NCI-H526 treated with DMSO at 0.1 percent for 48 hours (cell line): Measurements from ENCODE around the gene LIPK.
"Not testable (repeated sequence)": the region's sequence is repeated elsewhere in the genome, so short reads cannot be mapped to it uniquely, and the experiment has no call there.

ENCODE experiments used
- DNase-seq: peaks from one replicate; lab custom pipeline; 2025; lab: John Stamatoyannopoulos, UW

LIPK gene

DNA sequence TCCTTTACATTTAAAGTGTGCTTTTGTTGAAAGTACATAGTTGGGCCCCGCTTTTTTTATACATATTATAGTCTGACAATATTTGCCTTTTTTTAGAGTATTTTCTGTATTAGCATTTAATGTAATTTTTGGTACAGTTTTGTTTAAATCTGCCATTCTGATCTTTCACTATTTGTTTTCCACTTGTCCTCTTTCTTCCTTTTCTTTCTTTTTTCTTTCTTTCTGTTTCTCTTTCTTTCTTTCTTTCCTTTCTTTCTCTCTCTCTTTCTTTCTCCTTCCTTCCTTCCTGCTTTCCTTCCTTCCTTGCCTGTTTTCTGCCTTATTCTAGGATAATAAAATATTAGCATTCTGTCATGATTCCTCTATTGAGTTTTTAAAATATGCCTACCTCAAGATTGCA, 9.5 kb downstream of the LIPK start:
- no peak for DNase-seq

DNA sequence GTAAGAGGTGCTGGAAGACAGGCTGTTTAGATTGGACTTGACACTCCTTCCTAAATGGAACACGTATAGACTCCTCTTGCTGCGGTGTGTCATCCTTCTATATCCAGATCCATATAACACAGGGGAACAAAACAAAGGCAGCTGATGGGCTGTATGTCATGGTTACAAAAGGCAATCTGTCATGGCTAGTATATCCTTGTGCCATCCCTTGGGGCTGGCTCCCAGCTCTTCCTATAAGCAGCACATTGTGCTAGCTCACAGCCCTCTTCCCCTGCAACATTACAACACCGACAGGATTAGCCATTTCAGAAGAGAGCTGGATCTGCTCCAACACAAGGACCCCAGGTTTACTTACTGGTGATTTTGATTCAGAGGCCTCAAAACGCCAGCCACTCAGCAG, 15.3 kb downstream of the LIPK start:
- no peak for DNase-seq

DNA sequence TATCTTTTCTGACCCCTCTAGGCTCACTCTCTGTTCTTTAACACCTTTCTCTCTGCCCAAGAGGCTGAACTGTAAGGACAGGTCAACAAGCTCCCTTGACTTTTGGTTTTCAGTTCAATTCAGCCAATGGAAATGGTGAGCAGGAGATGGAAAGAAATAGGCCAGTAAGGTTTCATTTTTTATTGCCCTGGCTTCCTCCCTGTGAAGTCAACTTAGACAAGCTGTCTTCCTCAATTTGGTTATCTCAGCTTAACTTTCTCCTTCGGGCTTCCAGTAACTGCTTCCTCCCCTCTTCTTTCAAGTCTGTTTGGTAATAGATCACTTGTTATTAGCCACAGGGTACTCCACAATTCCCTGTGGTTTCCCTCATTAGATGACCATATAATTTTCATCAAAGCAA, 19.7 kb downstream of the LIPK start:
- no peak for DNase-seq

GRCh38 chr10:88728107-88728763, 22.2 kb downstream of the LIPK start:
- no peak for DNase-seq

- DNase-seq, result no peak
These were observed 24.8 kb downstream of the LIPK start for GRCh38 chr10:88730864-88731263.

- DNase-seq, result no peak
These were observed 25.2 kb downstream of the LIPK start for GRCh38 chr10:88731296-88731695.

- no peak for DNase-seq
These were observed 27.2 kb downstream of the LIPK start for GRCh38 chr10:88733215-88733614.

- DNase-seq, result no peak
These were observed 29.6 kb downstream of the LIPK start for GRCh38 chr10:88735661-88736060.

GRCh38 chr10:88741921-88742320, 35.9 kb downstream of the LIPK start:
- DNase-seq, result not testable (repeated sequence)

GRCh38 chr10:88742448-88742847, 36.4 kb downstream of the LIPK start:
- no peak for DNase-seq

- DNase-seq, result no peak
These were observed 38.0 kb downstream of the LIPK start for GRCh38 chr10:88744002-88744401.

DNA sequence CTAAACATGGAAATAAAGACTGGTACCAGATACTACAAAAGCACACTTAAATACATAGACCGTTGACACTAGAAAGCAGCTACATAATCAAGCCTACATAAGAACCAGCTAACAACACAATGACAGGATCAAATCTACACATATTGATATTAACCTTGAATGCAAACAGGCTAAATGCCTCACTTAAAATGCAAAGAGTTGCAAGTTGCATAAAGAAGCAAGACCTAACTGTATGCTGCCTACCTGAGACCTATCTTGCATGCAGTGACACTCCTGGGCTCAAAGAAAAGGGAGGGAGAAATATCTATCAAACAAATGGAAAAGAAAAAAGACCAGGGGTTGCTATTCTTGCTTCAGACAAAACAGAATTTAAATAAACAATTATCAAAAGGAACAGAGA, 39.6 kb downstream of the LIPK start:
- no peak for DNase-seq

- DNase-seq, result no peak
These were observed 48.2 kb downstream of the LIPK start for GRCh38 chr10:88754287-88754686.

GRCh38 chr10:88755753-88756152, 49.7 kb downstream of the LIPK start:
- no peak for DNase-seq

DNA sequence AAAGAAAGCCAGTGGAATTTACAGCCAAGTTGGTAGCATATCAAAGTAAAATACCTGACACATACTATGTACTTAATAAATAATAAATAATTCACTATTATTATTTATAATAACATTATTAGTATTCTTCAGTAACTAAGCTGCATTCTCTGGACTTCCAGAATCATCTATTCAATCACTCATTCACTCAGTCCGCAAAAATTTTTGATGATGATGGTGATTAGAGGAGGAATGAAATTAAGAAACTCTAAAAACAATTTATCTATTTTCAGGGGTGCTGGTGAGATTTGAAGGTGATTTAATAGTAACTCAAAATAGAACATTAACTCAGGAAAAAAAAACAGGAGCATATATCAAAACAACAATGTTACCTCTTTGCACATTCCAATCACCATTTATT, 50.6 kb downstream of the LIPK start:
- no peak for DNase-seq

- DNase-seq, result no peak
These were observed 53.5 kb downstream of the LIPK start, which contains the start of gene LIPN for GRCh38 chr10:88759366-88760101. Gene LIPN, plus strand, starts transcription at chr10:88760020. Its CDS starts 1,386 bp downstream, at chr10:88761406.

DNA sequence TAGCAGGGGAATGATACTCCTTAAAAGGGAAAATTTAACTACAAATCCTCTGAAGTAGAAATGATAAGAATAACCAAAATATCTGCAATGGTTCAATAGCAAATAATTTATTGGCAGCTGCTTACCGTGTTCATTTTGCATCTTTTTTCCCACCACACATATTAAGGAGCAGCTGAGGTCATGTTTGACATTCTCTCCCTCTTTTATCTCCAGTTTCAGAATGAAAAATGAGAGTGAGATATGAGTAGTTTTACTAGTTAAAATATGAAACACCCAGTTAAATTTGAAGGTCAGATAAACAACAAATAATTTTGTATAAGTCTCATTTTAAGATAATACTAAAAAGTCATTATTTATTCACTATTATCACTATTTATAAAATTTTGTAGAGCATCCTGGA, 56.9 kb downstream of the LIPK start:
- no peak for DNase-seq

DNA sequence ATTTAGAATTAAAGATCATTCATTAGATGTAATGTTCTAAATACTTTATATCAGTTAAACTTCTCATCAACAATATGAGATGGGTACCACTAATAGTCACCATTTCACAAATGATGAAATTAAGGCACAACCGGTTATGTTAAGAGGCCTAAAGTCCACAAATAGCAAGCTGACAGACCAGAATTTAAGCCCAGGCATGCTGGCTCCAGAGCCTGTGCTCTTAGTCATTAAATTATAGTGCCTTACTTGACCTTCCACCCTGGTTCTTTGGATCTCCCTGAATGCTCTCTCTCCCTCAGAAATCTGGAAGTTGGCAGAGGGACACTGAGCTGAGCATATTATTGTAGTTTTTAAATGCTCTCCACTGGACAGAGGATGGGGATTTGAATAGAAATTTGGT, 57.4 kb downstream of the LIPK start:
- DNase-seq, result no peak

DNA sequence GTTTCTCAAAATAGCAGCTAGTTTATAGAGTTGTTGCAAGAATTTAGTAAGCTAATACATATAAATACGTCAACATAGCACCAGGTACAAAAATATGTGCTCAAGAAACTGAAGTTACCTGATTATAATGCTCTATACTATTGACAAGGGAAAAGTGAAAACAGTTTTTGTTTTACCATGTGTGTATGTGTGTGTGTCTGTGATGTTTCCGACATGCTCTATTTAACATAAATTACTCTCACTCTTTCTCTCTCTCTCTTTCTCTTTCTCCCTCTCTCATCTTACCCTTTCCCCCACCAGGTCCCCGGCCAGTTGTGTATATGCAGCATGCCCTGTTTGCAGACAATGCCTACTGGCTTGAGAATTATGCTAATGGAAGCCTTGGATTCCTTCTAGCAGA, 58.1 kb downstream of the LIPK start:
- no peak for DNase-seq

GRCh38 chr10:88765816-88766215, 59.8 kb downstream of the LIPK start:
- no peak for DNase-seq

GRCh38 chr10:88769384-88769783, 63.3 kb downstream of the LIPK start:
- no peak for DNase-seq

DNA sequence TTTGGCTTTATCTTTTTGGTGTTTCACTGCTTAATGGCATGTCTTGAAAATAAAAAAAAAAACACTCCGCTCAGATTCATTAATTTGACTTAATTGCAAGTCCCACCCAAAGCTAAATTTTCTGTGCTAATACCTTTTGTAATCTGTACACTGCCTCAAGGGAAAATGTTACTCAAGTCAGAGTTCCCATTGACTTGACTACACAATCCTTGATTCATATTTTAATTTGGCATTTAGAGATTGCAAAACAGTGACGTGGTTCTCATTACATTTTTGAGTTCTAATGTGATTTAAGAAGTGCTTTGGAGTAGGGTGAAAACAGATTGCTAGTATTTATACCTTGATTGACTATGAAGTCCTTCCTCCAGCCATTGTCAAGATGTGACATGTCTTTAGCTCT, 75.2 kb downstream of the LIPK start:
- DNase-seq, result no peak

DNA sequence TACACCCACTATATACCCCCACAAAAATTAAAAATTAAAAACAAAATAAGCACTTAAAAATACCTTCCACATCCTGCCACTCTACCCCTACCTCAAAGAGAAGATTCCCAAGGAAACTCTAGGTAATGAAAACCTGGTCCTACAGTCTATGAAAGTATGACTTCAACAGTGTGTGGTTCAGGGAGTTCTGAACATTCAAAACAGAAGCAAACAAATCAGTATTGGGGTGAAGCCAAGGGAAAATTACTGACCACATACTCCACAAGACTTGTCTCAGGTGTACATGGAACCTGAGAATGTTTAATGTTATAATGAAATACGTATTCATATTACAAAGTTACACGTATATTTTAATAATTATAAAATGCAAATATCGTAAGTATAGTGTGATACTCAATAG, 76.2 kb downstream of the LIPK start:
- no peak for DNase-seq

DNA sequence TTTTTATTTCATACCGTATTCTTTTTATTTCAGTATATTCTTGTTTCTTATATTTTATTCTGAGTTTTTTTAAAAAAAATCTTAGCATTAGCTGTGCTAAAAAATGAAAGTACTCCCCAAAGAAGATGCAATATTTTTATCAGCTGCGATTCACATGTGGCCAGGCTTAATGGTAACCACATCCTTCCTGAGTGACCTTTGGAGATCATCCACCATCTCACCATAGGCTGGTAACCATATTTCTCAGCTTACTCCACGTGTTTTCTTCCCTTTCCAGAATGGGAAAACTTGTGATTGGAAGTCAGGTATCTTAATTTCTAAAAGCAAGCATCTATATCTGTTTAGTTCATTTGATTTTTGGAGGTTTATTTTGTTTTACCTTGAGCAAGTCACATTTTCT, 77.7 kb downstream of the LIPK start:
- no peak for DNase-seq
